Amniotic epithelial cell (primary cell): Measurements from ENCODE around the gene ATOH8.
A peak's percentile ranks its signal among the peaks of the same experiment; 100 is the strongest.

Experiments
- DNase-seq: peaks from one replicate; pipeline ENCODE4 v3.0.0-alpha.2; 2010; ENCODE audit warnings: low read depth

The ATOH8 gene

GRCh38 chr2:85802354-85803103 is 48.7 kb downstream of the ATOH8 start:
- DNase-seq = peak; percentile 21

DNA sequence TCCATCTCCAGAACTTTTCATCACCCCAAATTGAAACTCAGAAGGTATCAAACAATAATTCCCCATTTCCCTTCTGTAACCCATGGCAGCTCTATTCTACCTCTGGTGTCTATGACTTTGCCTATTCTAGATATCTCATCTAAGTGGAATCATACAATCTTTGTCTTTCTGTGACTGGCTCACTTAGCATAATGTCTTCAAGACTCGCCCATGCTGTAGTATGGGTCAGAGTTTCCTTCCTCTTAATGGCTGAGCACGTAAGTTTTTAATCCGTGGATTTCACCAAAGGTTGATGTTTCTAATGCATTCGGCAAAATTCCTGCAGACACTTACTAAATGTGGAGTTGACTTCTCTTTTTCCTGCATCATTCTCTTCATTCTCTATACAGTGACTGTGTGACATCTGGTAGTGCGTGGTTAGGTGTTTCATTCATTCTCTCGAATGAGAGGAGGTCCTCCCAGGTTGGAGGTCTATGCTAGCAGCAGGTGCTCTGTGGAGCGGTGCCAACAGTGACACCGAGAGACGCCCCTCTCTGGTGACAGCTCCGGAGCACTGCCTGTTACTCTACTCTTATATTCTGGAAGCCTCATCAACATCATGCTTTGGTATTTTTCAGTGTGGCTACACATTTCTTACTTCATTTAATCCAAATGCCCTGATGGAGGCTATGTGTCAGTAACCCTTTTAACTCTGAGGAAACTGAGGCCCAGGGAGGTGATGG is 50.1 kb downstream of the ATOH8 start:
- no peak for DNase-seq

DNA sequence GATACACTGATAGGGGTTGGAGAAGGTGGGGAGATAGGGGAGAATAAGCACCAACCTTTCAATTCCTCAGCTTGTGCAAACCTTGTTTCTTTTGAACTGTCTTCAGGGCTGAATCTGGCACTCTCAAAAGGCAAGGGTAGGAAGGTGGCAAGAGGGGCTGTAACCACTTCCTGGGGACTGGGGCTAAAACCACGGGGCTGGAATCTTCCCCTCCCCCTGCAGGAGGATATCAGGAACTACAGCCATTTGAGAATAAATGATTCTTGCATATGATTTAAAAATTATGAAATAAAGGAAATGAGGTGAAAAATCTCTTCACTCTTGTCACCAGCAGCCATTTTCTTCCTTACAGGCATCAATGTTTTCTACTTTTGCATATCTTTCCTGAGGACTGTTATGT is 50.8 kb downstream of the ATOH8 start:
- DNase-seq = peak; percentile 21

GRCh38 chr2:85806358-85807118 is 52.7 kb downstream of the ATOH8 start:
- peak; percentile 57 for DNase-seq

DNA sequence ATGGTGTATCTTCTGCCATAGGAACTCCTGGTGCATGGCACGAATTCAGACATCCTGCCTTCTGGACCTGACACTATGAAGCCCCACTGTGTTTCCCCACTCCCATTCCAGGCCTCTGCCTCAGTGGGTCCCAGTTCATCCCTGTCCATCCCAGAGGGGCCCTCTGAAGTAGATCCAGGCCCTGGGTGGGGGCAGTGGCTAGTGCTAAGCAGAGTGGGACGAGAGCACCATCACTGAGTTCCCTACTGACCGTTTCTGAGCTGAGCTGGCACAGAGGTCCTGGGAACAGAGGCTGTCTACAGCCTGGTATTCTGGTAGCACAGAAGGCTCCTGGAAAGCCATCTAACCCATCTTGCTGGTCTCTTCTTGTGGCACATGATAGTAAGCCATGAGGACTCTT is 54.0 kb downstream of the ATOH8 start:
- no peak for DNase-seq

DNA sequence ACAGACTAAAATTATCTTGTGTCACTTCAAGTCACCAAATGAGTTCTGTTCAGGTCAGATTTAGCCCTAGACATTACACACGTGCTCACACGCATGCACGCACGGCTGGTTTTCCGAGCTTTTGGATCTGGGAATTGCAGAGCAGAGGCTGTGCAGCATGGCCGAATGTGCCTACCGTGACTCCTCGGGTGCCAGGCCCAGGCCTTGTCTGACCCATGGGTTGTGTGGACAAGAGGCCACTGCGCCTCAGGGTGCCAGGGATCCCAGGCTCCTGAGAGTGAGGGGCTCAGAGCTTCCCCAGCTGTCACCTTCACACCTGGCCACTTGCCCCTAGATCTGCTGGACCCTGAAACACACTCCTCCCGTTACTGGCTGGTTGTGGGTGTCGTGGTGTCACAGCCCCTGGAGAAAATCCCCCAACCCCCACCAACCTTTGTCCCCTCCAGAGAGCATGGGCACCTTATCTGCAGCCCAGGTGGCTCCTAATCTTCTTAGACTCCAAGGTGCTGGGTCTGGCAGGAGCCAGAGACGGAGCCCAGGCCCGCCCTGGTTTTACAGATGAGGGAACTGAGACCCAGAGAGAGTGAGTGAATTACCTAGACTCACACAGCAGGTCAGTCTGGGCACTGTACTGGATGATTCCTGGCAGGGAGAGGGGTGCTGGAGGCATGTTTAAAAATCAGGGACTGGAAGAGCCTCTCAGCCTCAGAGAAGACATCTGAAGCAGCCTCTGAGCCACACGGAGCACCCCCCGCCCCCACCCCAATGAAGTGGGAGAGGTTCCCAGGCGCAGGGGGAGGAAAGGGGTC is 56.8 kb downstream of the ATOH8 start:
- DNase-seq = no peak

GRCh38 chr2:85811180-85812093 is 57.6 kb downstream of the ATOH8 start:
- peak; percentile 43 for DNase-seq

- no peak for DNase-seq
Observed at GRCh38 chr2:85812094-85812735, 58.4 kb downstream of the ATOH8 start.

DNA sequence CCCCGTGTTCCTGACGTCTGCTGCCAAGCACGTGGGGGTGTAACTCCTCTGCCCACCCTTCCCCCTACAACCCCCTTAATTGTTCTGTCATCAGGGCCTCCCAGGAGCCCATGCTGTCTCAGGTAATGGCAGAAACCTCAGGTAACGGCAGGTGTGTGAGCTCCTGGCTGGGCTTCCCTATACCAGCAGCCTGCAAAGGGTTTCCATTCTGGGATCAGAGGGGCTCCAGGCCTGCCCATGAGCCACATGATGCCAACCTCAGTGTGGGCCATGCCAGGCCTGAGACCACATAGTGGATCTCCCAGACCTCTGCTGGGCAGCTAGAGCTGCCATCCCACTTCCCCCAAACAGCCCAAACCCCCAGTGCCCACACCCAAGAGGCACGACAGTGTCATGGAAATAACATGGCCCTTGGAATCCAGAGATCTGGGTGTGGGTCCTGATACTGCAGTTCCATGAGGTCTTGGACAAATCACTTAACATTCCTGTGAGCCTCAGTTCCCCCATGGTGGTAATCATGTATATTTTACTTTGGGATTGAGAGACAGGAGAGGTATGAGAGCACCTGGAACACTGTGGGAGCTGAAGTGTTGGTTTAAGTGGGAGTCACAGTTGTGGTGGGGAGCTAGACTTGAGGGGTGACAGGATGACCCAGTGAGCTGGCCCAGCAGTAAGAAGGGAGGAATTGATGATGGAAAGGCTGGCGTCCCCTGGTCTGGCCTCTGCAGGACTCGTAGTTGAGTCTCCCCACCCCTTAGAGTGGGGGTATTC is 59.6 kb downstream of the ATOH8 start:
- no peak for DNase-seq

DNA sequence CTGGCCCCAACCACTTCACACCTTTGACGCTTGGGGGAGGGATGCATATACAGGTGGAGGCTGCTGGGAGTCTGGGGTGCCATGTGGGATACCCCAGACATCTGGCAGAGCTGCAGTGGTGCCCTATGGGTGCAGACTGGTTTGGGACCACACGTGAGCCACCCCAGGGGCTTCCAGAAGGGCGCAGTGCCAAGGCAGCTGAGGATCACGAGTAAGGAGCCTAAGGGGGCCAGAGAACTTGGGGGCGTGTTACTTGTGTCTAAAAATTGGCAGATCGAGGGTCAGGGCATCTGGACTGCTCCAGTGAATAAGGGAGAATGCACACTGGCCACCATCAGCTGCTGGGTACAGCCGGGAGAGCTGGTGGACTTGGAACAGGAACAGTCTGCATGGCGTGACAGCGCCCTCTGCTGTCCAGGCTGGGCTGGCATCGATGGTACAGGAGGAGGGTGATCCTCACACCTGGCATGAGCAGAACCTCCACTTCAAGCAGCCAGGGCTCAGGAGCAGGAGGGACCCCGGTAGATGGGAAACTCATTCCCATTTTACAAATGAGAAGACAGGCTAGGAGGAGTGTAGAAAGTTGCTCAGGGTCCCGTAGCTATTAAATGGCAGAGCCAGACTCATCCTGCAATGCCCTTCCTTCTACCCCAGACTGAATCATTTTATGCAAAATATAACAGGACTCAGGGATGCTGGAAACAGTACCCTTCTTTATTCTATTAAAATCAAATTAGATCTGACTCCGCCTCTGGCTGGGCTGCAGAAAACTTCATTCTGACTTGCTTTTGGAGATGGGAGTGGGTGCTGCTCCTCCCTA is 60.4 kb downstream of the ATOH8 start:
- peak; percentile 74 for DNase-seq

DNA sequence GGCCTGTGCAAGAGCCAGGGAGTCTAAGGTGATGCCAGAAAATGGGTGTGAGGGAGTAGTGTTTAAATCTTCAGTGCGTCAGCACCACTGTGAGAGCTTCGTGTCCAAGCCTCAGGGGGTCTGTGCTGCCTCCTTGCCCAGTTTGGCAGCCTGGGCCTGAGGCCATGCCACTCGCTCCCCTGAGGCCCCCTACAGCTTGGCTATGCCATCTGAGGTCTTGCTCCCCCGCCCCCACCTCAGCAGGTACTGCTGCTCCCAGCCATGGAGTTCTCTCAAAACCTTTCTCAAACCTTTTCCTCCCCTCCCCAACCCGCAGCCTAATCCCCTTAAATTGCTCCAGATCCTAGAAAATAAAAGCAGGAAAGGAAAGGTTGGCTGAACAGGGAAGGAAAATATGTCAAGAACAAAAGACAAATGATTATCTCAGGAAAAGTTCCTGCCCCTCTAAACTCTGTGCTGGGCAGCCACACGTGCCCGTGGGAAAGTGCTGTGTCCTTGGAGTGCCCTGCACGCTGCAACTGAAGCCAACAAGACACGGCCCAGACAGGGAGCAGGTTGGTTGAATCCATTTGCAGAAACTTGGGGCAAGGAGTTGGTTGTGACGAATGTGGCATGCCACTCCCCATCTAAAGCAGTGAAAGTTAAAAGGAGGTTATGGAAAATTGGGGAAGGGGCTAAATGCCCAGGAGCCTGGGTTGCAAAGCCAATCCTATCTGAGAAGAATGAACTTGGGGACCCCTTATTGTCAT is 61.2 kb downstream of the ATOH8 start:
- DNase-seq = no peak

GRCh38 chr2:85819811-85820510 is 66.2 kb downstream of the ATOH8 start:
- no peak for DNase-seq

DNA sequence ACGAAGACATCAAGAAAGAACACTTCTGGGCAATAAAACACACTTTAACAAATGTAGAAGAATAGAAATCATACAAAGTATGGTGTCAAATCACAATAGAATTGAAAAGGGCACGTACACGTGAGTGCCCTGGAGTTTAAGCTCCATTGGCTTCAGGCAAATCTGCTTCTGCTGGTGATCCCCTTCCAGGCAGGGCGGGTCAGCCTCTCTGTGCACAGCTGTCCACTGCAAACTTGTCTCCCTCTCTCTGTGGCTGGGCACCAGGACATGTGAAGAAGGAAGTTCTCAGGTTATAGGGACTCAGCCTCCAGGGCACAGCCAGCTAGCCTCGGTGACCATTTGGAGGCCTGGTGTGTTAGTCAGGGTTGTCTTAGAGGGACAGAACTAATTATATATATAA is 69.0 kb downstream of the ATOH8 start:
- no peak for DNase-seq

GRCh38 chr2:85823951-85824350 is 70.2 kb downstream of the ATOH8 start:
- no peak for DNase-seq

DNA sequence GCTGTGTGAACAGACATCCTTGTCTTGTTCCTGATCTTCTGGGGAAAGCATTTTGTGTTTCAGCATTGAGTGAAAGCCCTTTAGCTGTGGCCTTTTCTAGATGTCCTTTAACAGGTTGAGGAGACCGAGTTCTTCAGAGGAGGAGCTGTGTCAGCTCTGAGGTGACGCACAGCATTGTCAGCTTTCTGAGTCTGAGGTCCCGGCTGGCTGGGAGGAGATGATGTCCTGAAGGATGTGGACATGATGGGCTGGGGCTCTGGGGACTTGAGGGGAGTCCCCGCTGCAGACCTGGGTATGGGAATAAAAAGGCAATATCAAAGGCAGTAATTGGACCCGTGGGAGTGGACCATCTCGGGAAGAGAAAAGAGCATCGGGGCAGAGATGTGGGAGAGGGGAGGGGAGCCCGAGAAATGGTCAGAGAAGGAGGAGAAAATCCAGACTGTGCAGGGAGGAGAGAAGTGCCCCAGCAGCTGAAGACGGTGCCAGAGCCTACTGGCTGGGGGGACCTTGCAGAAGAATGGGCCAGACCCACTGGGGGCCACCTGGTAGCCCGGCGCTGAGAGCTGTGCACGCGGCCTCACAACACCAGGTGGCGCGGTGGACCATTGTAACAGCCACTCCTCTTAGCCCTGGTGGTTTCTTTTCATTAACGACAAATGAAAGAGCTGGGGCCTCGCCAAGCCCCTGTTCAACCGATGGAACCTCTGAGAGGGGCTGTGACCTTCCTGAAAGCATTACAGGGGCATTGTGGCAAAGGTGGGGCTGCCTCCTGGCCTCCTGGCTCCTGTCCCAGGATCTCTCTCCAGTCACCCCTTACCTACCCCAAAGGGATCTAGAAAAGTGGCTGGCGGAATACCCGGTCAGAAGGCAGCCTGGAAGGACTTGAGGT is 73.4 kb downstream of the ATOH8 start:
- DNase-seq = peak; percentile 31

GRCh38 chr2:85827879-85828569 is 74.2 kb downstream of the ATOH8 start:
- DNase-seq = no peak
